ENCODE measurements around the gene GNB1. TPM values are rescaled to one million over a fixed set of nuclear protein-coding genes. Genes with fewer than 3 reads are reported as not detected.

The GNB1 gene
- total RNA-seq, 2 donors from 2014 or later, result 350 to 418 TPM

- no peak overlapping the region for H3K27ac Mint-ChIP-seq
- H3K27me3 Mint-ChIP-seq (ENCODE audit: low read depth), result no peaks in the 10 kb centered on the region
- H3K4me1 Mint-ChIP-seq (ENCODE audit: low read depth), result no peaks in the 10 kb centered on the region
- H3K36me3 Mint-ChIP-seq (ENCODE audit: insufficient read depth in 2 of 2), result peaks cover 6 to 24% of the 10 kb centered on the region in 2 donors
- no peaks in the 10 kb centered on the region for H3K9me3 Mint-ChIP-seq
- ATAC-seq (replicated peaks in 1 of 2), result peak in 1 of 2 donors; percentile 47
- H3K4me3 Mint-ChIP-seq, result no peak overlapping the region
- DNase-seq, result no peak
Measured at GRCh38 chr1:1763657-1764621, 126.9 kb downstream of the GNB1 start.

GRCh38 chr1:1761504-1762376 lies 129.1 kb downstream of the GNB1 start:
- DNase-seq, result no peak
- no peak overlapping the region for H3K4me3 Mint-ChIP-seq

DNA sequence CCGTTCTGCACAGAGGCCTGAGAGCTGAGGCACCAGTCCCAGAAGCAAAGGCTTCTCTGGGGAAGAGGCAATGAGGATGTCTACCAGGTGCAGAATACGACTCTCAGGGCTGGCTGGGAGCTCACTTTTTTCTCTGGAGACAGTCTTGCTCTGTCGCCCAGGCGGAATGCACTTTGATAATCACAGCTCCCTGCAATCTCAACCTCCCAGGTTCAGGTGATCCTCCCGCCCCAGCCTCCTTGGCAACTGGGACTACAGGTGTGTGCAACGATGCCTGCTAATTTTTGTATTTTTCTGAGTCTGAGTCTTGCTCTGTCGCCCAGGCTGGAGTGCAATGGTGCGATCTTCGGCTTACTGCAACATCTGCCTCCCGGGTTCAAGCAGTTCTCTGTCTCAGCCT lies 130.2 kb downstream of the GNB1 start:
- ATAC-seq (replicated peaks in 1 of 2) (no peak), DNase-seq (no peak)
- H3K27ac Mint-ChIP-seq, result no peak overlapping the region
- H3K4me1 Mint-ChIP-seq (ENCODE audit: low read depth), result no peaks in the 10 kb centered on the region
- no peaks in the 10 kb centered on the region for H3K9me3 Mint-ChIP-seq
- no peak overlapping the region for H3K4me3 Mint-ChIP-seq
- H3K27me3 Mint-ChIP-seq (ENCODE audit: low read depth), result no peaks in the 10 kb centered on the region
- H3K36me3 Mint-ChIP-seq (ENCODE audit: insufficient read depth in 2 of 2), result peaks cover 2 to 12% of the 10 kb centered on the region in 2 donors

More at GRCh38 chr1:1761504-1762376, 129.1 kb downstream of the GNB1 start:
- no peaks in the 10 kb centered on the region for H3K4me1 Mint-ChIP-seq (ENCODE audit: low read depth)
- H3K27ac Mint-ChIP-seq, result no peak overlapping the region
- no peak for ATAC-seq (replicated peaks in 1 of 2)
- no peaks in the 10 kb centered on the region for H3K27me3 Mint-ChIP-seq (ENCODE audit: low read depth)
- peaks cover 2 to 15% of the 10 kb centered on the region in 2 donors for H3K36me3 Mint-ChIP-seq (ENCODE audit: insufficient read depth in 2 of 2)
- no peaks in the 10 kb centered on the region for H3K9me3 Mint-ChIP-seq

DNA sequence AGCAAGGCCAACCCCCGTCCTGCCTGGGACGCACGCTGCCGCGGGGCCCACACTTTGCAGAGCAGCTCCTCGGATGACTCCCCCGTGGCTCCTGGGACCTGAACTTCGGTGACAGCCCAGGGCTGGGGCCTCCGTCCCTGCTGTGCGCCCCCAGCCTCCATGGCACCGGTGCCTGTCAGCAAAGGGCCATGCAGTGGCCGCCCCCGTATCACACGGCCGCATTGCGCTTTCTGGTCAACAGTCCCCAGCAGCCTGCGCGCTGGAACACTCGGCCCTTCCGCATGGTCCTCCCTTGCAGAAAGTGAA lies 130.6 kb downstream of the GNB1 start:
- Mint-ChIP-seq H3K36me3 (ENCODE audit: insufficient read depth in 2 of 2) (peaks cover 2 to 12% of the 10 kb centered on the region in 2 donors), H3K9me3 (no peaks in the 10 kb centered on the region), H3K27me3 (ENCODE audit: low read depth) (no peaks in the 10 kb centered on the region), H3K27ac (no peak overlapping the region), H3K4me3 (no peak overlapping the region), H3K4me1 (ENCODE audit: low read depth) (no peaks in the 10 kb centered on the region)
- DNase-seq, result no peak
- no peak for ATAC-seq (replicated peaks in 1 of 2)

DNA sequence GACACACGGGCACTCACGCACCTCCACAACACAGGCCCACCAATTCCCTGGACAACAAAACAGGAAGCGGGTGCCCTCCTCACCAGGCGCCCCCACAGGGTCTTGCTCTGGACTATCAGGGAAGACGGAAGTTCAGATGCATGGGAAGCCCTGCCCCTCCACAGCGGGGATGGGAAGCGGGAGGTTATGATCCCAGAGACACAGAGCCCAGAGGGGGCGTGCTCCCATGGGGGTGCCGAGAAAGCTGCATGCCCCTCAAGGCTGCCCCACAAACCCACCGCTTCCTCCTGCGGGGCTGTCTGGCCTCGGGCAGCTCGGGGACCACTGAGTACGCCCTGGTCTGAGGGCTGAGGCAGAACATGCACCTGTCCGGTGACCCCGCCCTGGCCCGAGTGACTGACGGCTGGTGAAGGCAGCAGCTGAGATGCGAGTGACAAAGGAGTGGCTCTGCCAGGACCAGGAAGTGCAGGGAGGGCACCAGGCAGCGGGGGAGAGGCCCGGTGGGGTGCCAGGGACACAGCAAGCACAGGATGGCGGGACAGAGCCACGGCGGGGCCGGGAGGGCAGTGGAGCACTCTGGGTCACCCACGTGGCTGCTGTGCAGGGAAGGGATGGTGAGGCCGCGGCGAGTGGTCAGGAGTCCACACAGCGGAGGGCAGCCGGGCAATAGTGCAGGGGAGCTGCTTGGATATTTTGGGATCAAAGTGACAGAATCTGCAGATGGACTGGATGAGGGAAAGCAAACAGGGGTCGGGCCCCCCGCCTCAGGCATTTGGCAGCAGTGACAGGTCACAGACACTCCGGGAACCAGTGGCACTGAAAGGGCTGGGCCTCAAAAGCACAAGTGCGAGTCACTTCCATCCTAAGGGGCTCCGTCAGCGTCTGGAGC lies 131.2 kb downstream of the GNB1 start:
- ATAC-seq (replicated peaks in 1 of 2) (no peak), DNase-seq (no peak)
- Mint-ChIP-seq H3K36me3 (ENCODE audit: insufficient read depth in 2 of 2) (peaks cover 2 to 12% of the 10 kb centered on the region in 2 donors), H3K27ac (no peak overlapping the region), H3K4me3 (no peak overlapping the region), H3K4me1 (ENCODE audit: low read depth) (no peaks in the 10 kb centered on the region), H3K9me3 (no peaks in the 10 kb centered on the region), H3K27me3 (ENCODE audit: low read depth) (no peaks in the 10 kb centered on the region)

DNA sequence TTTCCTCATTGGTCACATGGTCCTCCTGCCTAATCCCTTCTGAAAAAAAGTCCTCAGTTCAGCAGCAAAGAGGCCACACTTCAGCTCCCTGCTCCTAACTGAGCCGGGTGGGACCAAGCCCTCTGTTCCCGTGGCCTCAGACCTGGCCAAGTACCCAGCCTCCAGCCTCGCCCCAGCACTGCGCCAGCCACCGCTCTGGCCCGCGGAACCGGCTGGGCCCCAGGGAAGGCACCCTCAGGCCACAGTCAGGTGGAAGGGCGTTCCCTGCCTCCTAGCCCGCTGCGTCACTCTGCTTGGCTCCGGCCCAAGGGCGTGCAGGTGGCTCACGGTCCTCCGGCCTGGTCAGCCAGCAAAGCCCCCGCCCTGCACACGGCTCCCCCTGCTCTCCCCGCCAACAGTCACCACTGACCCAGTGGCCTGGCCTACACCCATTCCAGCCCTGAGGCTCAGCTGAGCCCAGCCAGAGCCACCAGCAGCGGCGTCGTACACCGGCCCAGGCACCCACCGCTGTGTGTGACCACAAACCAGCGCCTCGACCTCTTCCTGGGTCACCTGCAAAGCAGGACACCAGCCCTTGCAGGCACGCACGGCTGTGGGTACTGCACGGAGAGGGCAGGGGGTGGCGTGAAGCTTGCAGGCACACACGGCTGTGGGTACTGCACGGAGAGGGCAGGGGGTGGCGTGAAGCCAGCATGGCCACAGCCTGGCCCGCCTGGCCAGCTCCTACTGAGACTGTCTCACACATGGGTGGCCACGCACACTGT lies 132.0 kb downstream of the GNB1 start:
- ATAC-seq (replicated peaks in 1 of 2) (no peak), DNase-seq (no peak)
- Mint-ChIP-seq H3K27me3 (ENCODE audit: low read depth) (no peaks in the 10 kb centered on the region), H3K36me3 (ENCODE audit: insufficient read depth in 2 of 2) (peaks cover 2 to 12% of the 10 kb centered on the region in 2 donors), H3K27ac (no peak overlapping the region), H3K9me3 (no peaks in the 10 kb centered on the region), H3K4me3 (no peak overlapping the region), H3K4me1 (ENCODE audit: low read depth) (no peaks in the 10 kb centered on the region)

- Mint-ChIP-seq H3K9me3 (no peaks in the 10 kb centered on the region), H3K4me1 (ENCODE audit: low read depth) (no peaks in the 10 kb centered on the region), H3K27me3 (ENCODE audit: low read depth) (no peaks in the 10 kb centered on the region), H3K4me3 (no peak overlapping the region), H3K36me3 (ENCODE audit: insufficient read depth in 2 of 2) (peaks cover 2 to 13% of the 10 kb centered on the region in 2 donors), H3K27ac (no peak overlapping the region)
- DNase-seq, result no peak
- no peak for ATAC-seq (replicated peaks in 1 of 2)
Measured at GRCh38 chr1:1758059-1758621, 132.7 kb downstream of the GNB1 start.

GRCh38 chr1:1757422-1758058 lies 133.3 kb downstream of the GNB1 start:
- no peak overlapping the region for H3K4me3 Mint-ChIP-seq
- no peak overlapping the region for H3K27ac Mint-ChIP-seq
- DNase-seq, result no peak
- no peaks in the 10 kb centered on the region for H3K9me3 Mint-ChIP-seq
- H3K4me1 Mint-ChIP-seq (ENCODE audit: low read depth), result no peaks in the 10 kb centered on the region
- H3K36me3 Mint-ChIP-seq (ENCODE audit: insufficient read depth in 2 of 2), result peaks cover 2 to 11% of the 10 kb centered on the region in 2 donors
- H3K27me3 Mint-ChIP-seq (ENCODE audit: low read depth), result no peaks in the 10 kb centered on the region
- no peak for ATAC-seq (replicated peaks in 1 of 2)

DNA sequence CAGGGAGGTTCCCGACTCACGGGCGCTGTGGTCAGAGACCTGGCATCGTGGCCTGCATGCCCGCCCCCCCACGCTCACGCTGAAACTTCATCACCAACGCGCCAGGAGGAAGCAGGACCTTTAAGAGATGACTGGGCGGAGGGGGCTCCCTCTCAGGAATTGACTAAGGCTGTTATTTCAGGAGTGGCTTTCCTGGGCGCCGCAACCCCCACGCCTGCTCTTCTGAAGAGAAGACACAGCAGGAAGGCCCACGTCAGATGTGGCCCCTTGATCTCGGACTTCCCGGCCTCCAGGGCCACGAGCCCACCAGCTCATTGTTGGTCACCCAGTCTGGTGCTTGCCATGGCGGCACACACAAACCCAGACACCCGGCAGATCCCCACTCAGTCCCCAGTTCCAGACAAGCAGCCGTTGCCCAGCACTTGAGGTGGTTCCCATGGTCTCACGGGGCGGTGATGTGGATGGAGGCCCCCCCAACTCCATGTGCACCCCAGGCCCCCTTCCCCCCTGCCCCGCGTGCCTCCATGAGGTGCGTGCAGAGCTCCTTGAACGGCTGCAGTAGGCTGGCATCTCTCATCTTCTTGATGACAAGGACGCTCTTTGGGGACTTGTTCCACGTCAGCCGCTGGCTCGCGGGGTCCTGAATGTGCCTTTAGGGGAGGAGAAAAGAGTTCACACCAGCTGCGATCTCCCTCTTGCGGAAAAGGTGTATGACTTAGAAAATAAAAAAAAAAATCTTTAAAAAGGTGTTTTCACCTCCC lies 134.0 kb downstream of the GNB1 start:
- Mint-ChIP-seq H3K4me1 (ENCODE audit: low read depth) (no peaks in the 10 kb centered on the region), H3K27ac (no peak overlapping the region), H3K4me3 (no peak overlapping the region), H3K27me3 (ENCODE audit: low read depth) (no peaks in the 10 kb centered on the region), H3K36me3 (ENCODE audit: insufficient read depth in 2 of 2) (peaks cover 2 to 11% of the 10 kb centered on the region in 2 donors), H3K9me3 (no peaks in the 10 kb centered on the region)
- no peak for DNase-seq
- no peak for ATAC-seq (replicated peaks in 1 of 2)

DNA sequence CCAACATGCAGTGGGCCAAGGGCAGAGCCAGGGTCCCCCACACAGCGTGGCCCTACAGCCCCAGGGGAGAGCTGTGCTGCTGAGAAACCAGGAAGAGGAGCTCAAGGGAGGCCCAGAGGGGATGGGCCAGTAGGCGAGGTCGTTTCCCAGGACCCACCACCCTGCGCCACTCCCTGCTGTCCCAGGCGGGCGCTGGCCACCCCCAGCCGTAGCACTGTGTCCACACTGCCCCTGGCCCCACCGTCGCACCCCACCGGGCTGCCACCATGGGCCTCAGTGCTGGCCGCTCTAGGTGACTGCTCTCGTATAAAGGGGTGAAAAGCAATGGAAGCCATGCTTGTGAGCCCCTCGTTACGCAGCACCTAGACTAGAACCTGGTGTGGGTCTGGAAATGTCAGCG lies 135.0 kb downstream of the GNB1 start:
- Mint-ChIP-seq H3K9me3 (no peaks in the 10 kb centered on the region), H3K4me3 (no peak overlapping the region), H3K36me3 (ENCODE audit: insufficient read depth in 2 of 2) (peaks cover 0 to 4% of the 10 kb centered on the region in 2 donors), H3K27me3 (ENCODE audit: low read depth) (no peaks in the 10 kb centered on the region), H3K4me1 (ENCODE audit: low read depth) (no peaks in the 10 kb centered on the region), H3K27ac (no peak overlapping the region)
- no peak for ATAC-seq (replicated peaks in 1 of 2)
- DNase-seq, result no peak

GRCh38 chr1:1755426-1755825 lies 135.5 kb downstream of the GNB1 start:
- H3K4me1 Mint-ChIP-seq (ENCODE audit: low read depth), result no peaks in the 10 kb centered on the region
- H3K27ac Mint-ChIP-seq, result no peak overlapping the region
- peaks cover 0 to 4% of the 10 kb centered on the region in 2 donors for H3K36me3 Mint-ChIP-seq (ENCODE audit: insufficient read depth in 2 of 2)
- DNase-seq (no peak), ATAC-seq (replicated peaks in 1 of 2) (no peak)
- no peaks in the 10 kb centered on the region for H3K9me3 Mint-ChIP-seq
- H3K27me3 Mint-ChIP-seq (ENCODE audit: low read depth), result no peaks in the 10 kb centered on the region
- no peak overlapping the region for H3K4me3 Mint-ChIP-seq
